Effector CD8-positive, alpha-beta T cell (primary cell): Measurements from ENCODE around the gene LMBR1L.
"Not testable (repeated sequence)": the region's sequence is repeated elsewhere in the genome, so short reads cannot be mapped to it uniquely, and the experiment has no call there.

ENCODE experiments used
- DNase-seq: peaks from one replicate; lab custom pipeline; 2025; lab: John Stamatoyannopoulos, UW

The LMBR1L gene

DNA sequence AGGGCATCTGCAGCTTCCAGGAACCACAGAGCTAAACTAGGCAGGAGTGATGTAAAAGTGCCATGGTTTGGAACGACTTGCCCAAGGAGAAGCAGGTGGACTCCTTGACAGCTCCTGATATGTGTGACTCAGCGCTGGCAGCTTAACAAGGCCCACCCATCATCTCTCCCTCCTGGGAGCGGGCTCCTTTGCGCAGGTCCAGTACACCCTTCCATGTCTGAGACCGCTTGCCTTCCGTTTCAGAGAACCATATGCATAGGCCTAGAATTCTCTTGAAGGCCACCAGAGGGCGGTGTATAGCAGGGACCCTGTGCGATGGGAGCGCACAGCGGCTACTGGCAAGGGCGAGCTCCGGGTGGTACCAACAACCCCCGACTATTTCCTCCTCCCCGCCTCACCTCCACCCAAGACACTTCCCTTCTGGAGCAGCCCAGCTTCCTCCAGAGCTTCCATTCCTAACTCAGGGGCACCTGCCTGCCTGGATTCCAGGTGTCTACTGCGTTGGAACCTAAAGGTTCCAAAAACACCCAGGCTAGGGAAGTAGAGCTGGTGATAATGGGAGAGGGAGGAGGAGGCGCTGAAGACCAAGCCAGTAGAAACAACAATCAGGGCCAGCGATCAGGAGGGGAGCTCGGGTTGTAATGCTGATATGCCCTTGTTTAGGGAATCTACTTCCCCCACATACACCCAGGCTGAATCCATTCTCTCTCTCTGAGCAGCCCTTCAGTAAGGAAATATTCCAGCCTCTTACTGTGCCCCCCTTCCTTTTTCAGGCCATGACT is 22.3 kb downstream of the LMBR1L start:
- peak; percentile 45 for DNase-seq

GRCh38 chr12:49086116-49086515 is 24.5 kb downstream of the LMBR1L start:
- no peak for DNase-seq

- no peak for DNase-seq
These were observed 26.2 kb downstream of the LMBR1L start for GRCh38 chr12:49084438-49084837.

DNA sequence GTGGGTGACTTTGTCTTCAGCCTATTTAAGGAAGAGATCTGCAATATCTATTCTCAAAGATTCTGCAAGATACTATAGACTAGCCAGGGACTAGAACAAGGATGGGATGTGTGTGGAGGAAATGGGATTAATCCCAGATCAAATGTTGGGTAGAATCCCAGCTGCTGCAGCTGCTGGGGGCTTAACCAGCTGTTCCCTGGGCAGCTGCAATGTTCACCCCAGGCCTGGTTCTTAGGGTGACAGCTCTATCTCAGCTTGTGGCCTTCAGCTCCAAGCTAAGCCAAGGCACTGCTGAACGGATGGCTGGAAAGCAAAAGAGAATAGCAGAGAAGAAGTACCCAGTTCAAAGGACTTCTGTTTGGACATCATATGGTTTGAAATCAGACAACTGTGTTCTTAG is 30.9 kb downstream of the LMBR1L start:
- no peak for DNase-seq

- DNase-seq: no peak
These were observed 39.7 kb downstream of the LMBR1L start for GRCh38 chr12:49070971-49071370.

DNA sequence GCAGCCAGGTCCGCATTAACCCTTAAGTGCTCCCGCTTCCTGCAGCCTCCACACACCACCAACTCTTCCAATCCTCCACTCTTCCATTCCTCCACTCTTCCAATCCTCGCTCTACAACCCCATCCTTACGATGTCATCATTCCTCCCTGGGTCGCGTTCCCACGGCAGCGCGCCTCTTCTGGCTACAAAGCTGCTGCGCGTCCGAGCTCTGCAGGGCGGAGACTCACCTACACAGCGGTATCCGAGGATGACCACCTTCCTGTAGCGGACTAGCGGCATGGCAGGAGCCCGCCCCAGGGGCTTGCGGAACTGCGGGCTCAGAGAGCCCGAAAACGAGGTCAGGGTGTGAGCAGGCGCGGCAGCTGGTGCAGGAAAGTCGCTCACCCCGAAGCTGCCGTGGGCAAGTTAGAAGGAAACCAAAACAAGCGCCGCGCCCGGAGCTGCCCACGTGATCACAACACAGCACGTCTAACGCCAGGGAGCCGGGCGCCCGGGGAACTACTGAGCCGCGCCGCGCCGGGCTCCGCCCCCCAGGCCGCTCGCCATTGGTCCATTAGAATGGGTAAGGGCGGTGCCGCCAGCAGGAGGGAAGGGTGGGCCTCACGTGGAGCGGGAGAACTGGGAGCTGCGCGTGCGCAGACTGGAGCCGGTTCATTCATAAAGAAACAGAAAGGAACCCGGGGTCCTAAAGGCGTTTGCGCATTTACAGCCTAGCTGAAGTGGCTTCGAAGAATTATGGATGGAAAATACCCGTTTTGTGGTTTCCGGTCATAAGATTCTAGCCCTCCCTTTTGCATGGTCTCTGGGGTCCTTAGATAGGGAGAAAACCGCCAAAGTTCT is 40.9 kb downstream of the LMBR1L start, which contains the start of gene RHEBL1:
Gene RHEBL1, minus strand, starts transcription at position 473 of the 840 bp plus-strand sequence. Its CDS starts 194 bp downstream, at position 279.
- DNase-seq: peak; percentile 99

DNA sequence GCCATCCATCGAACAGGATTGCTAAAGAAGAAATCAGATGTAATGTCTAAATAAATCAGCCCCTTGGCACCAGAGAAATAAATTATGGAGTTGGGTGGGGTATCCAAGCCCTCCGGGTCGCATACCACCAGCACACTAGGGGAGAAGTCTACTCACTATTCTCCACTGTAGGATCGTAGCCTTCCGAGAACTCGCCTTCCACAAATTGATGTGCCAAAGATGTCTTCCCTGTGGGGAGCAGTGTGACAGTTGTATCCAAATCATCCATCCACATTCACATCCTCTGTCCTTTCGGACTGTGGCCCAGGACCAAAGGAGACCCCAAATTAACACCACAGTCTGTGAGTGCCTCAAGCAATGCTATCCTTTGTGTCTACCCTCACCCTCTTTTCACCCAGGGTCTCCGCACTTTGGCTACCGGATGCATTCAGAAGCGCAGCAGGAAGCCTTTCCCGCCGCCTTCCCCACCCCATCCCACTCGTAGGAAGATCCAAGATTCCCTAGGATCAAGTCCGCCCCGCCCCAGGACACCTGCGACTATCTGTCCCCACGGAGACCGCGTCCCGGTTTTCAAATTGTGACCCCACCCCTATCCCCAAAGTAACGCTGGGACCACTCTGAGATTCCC is 41.7 kb downstream of the LMBR1L start:
- no peak for DNase-seq

- DNase-seq: no peak
These were observed 44.5 kb downstream of the LMBR1L start for GRCh38 chr12:49066120-49066519.

DNA sequence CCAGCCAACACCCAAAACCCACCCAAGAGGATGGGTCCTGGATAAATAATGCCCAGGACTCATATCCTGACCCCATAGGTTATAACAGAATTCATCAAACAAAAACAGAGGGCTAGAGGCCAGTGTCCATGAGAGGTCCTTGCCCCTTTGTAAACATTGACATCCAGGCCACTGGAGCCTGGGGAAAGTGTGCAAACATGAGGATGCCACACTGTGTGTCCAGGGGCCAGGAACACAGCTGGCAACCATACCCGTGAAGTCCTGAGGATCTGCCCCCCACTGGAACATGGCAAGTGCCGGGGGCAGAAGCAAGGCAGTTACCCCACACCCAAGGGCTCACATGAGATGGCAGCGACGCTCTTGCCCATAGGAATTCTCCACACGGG is 45.9 kb downstream of the LMBR1L start:
- DNase-seq: no peak

DNA sequence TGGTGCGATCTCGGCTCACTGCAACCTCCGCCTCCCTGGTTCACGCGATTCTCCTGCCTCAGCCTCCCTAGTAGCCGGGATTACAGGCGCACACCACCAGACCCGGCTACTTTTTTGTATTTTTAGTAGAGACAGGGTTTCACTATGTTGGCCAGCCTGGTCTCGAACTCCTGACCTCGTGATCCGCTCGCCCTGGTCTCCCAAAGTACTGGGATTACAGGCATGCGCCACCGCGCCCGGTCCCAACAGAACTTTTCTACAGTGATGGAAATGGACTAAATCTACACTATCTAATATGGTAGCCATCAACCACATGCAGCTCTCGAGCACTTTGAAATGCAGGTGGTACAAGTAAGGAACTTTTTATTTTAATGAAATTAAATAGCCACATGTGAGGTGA is 48.7 kb downstream of the LMBR1L start:
- not testable (repeated sequence) for DNase-seq

DNA sequence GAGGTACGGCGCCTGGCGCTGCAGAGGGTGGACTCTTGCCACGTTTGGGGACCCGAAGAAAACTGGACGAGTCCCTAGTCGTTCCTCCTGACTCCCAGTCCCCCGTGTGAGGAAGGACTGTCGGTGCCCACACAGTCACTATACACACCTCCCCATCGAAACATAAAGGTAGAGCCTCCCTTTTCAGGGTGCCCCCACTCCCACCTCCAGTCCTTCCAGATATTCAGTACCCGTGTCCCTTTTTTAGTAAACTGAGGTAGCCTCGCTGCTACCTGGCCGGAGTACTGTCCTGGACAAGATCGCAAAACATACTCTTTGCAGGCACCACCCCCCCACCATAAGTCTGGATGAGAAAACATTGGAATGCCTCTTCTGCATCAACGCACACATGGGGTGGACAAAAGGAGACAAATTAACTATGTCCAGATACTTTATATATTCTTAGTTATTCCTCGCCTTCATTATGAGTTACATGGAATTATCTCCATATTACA is 49.4 kb downstream of the LMBR1L start:
- DNase-seq: no peak

DNA sequence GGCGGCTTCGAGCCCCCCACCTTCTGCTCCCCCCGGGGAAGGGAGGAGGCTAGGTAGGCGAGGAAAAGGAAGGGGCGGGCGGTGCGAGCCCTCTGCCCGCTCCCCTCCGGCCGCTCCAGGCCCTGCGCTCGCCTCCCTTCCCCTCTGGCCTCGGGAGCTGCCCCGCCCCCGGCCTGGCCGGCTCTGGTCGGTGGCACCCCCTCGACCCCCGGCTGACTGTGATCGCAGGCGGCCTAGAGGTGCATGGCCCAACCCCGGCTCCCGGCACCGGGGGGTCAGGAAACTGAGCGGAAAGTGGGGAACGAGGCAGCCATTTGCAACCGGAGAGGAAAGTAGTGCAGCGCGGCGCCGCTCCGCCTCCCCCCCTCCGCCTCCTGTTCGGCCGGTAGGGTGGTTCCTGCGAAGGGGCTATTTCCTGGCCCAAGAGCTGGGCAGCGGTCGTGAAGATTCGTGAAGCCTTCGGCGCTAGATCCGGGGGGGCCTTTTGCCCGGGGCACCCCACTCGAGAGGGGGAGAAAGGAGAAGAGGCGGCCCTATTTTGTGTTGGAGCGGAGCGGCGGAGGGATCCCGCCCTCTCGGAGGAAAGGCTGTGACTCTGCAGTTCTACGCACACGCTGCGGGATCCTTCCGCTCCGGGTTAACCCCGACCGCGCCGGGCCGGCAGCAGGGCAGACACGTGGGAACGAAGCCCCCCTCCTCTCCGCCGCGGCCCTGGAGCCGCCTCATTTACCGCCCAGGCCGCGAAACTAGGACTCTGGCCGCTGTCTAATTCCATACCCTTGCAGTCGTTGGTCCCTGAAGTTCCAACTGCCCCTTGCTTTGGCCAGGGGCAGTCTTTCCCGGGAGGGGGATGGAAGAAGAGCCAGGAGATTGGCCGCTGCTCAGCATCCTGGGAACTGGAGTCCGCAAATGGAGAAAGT is 50.1 kb downstream of the LMBR1L start, which contains the start of gene KMT2D:
Gene KMT2D, minus strand, starts transcription at position 558 of the 920 bp plus-strand sequence. CDS start 5,470 bp downstream, outside the sequence.
- peak; percentile 79 for DNase-seq

- DNase-seq: no peak
These were observed 51.1 kb downstream of the LMBR1L start for GRCh38 chr12:49059299-49060171.

DNA sequence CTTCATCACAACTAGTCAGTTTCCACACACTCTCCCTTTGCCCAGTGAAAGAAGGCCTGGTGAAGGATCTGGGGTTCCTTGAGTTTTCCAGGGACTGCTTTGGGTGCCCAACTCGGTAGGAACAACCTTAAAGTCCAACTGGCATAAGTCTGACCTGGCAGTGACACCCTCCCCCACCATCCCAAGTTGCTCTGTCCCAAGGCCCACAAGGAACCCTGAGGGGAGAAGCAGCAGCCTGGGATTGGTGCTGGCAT is 51.7 kb downstream of the LMBR1L start:
- DNase-seq: no peak

GRCh38 chr12:49058366-49059044 is 52.1 kb downstream of the LMBR1L start:
- DNase-seq: no peak

DNA sequence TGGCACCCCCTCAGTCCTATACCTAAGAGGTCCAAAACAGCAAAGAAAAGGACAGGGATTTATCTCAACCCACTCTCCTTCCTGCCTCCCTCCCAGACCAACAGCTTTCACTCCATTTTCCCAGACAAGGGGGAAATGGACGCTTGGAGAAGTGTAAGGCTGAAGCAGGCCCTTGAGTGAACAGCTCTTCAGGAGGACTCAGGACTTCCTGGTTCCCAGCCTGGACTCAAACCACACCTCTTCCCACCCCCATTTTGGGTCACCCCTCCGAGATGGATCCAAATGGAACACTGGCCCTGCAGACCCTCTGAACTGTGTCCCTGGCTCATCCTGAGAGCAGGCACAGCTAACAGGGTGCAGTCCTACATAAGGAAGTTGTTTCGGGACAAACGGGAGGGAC is 52.8 kb downstream of the LMBR1L start:
- no peak for DNase-seq

GRCh38 chr12:49055978-49056754 is 54.5 kb downstream of the LMBR1L start:
- DNase-seq: peak; percentile 27

GRCh38 chr12:49055092-49055491 is 55.6 kb downstream of the LMBR1L start:
- DNase-seq: no peak

DNA sequence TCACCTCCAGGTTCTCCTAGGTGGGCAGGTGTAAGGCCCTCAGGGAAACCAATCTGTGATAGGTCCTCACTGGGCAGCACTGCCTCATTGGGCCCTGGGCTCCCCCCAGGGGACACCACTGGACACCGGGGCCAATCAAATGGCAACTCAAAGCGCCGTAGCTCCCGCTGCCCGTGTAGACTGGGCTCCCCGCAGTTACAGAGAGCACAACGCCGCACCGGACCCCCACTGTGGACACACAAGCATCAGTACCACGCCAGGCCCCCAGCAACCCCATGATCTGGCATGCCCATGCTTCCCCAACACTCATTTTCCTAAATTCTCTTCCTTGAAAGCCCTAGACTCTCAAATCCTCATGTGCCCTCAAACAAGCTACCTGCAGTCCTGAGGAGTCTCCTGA is 56.1 kb downstream of the LMBR1L start:
- no peak for DNase-seq
